ENCODE results near the gene FAM149B1. TPM values are rescaled to one million over a fixed set of nuclear protein-coding genes. Genes with fewer than 3 reads are reported as not detected.
A peak's percentile ranks its signal among the peaks of the same experiment; 100 is the strongest.

FAM149B1 gene
- total and polyA plus RNA-seq, 4 donors = 32.1 to 39.9 (median 38.2) TPM

GRCh38 chr10:73244866-73245477 is 77.1 kb downstream of the FAM149B1 start:
- H3K9me3 ChIP-seq (ENCODE audit: control insufficient read depth, insufficient read depth, low read length) = no peaks in the 10 kb centered on the region
- no peak for DNase-seq (ENCODE audit: low read depth in 4 of 6, low spot score in 6 of 6)
- no peak overlapping the region for H3K4me3 ChIP-seq (ENCODE audit: low read depth, low read length)
- H3K4me1 ChIP-seq (ENCODE audit: control insufficient read depth, insufficient read depth, low read length) = peaks cover 3% of the 10 kb centered on the region
- H3K27me3 ChIP-seq (ENCODE audit: control insufficient read depth, insufficient read depth, low read length) = no peaks in the 10 kb centered on the region
- WGBS (ENCODE audit: insufficient coverage) = 84% methylated on average over 5 of the region's 8 CpGs
- peaks cover 18% of the 10 kb centered on the region for H3K36me3 ChIP-seq (ENCODE audit: control insufficient read depth, insufficient read depth, low read length)
- no peak overlapping the region for H3K27ac ChIP-seq (ENCODE audit: low read depth, low read length)

GRCh38 chr10:73246322-73246645 is 78.4 kb downstream of the FAM149B1 start:
- H3K9me3 ChIP-seq (ENCODE audit: control insufficient read depth, insufficient read depth, low read length) = no peaks in the 10 kb centered on the region
- no peak for DNase-seq (ENCODE audit: low read depth in 4 of 6, low spot score in 6 of 6)
- peaks cover 18% of the 10 kb centered on the region for H3K36me3 ChIP-seq (ENCODE audit: control insufficient read depth, insufficient read depth, low read length)
- H3K4me3 ChIP-seq (ENCODE audit: low read depth, low read length) = peak overlapping the region; percentile 89
- H3K27me3 ChIP-seq (ENCODE audit: control insufficient read depth, insufficient read depth, low read length) = no peaks in the 10 kb centered on the region
- no CpG with 5 or more reads among the region's 8 CpGs for WGBS (ENCODE audit: insufficient coverage)
- peaks cover 5% of the 10 kb centered on the region for H3K4me1 ChIP-seq (ENCODE audit: control insufficient read depth, insufficient read depth, low read length)
- peak overlapping the region; percentile 78 for H3K27ac ChIP-seq (ENCODE audit: low read depth, low read length)

GRCh38 chr10:73246646-73247508 is 79.0 kb downstream of the FAM149B1 start, which contains the start of gene DNAJC9:
TSS of gene DNAJC9 (minus strand) at chr10:73247255. CDS start at chr10:73247189, 66 bp downstream.
- WGBS (ENCODE audit: insufficient coverage) = under 1% methylated on average over 78 of the region's 78 CpGs
- Histone ChIP-seq H3K9me3 (ENCODE audit: control insufficient read depth, insufficient read depth, low read length) (no peaks in the 10 kb centered on the region), H3K4me1 (ENCODE audit: control insufficient read depth, insufficient read depth, low read length) (peaks cover 11% of the 10 kb centered on the region), H3K27me3 (ENCODE audit: control insufficient read depth, insufficient read depth, low read length) (no peaks in the 10 kb centered on the region), H3K36me3 (ENCODE audit: control insufficient read depth, insufficient read depth, low read length) (peaks cover 23% of the 10 kb centered on the region), H3K27ac (ENCODE audit: low read depth, low read length) (peak within 1 kb of the TSS; percentile 78), H3K4me3 (ENCODE audit: low read depth, low read length) (peak within 1 kb of the TSS; percentile 89)
- peak; percentile 87 to 98 (median 92) for DNase-seq (ENCODE audit: low read depth in 4 of 6, low spot score in 6 of 6)

GRCh38 chr10:73247509-73248258 is 79.8 kb downstream of the FAM149B1 start:
- Histone ChIP-seq H3K4me1 (ENCODE audit: control insufficient read depth, insufficient read depth, low read length) (peaks cover 14% of the 10 kb centered on the region), H3K27me3 (ENCODE audit: control insufficient read depth, insufficient read depth, low read length) (no peaks in the 10 kb centered on the region), H3K4me3 (ENCODE audit: low read depth, low read length) (peak overlapping the region; percentile 89), H3K9me3 (ENCODE audit: control insufficient read depth, insufficient read depth, low read length) (no peaks in the 10 kb centered on the region), H3K27ac (ENCODE audit: low read depth, low read length) (peak overlapping the region; percentile 78), H3K36me3 (ENCODE audit: control insufficient read depth, insufficient read depth, low read length) (peaks cover 25% of the 10 kb centered on the region)
- 67% methylated on average over 1 of the region's 4 CpGs for WGBS (ENCODE audit: insufficient coverage)
- DNase-seq (ENCODE audit: low read depth in 4 of 6, low spot score in 6 of 6) = no peak

DNA sequence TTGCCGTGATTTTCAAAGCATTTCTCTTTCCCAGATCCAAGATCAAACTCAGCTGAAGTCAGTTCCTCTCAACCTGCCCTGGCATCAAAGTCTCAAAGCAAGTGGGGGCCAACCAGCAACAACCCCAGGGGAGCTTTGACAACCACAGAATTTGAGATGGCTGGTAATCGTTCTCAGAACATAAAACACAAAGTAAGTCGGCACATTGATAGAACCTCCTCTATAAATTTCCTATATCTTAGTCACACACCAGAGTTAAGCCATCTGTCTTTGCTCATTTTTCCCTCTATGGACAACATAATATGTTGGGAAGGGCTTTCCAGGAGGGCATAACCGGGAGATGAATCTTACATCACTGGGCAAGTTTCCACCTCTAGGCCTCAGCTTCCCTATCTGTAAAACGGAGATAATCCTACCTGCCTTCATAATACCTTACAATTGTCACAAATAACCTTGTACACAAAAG is 80.4 kb downstream of the FAM149B1 start:
- no peaks in the 10 kb centered on the region for H3K27me3 ChIP-seq (ENCODE audit: control insufficient read depth, insufficient read depth, low read length)
- H3K27ac ChIP-seq (ENCODE audit: low read depth, low read length) = no peak overlapping the region
- H3K4me1 ChIP-seq (ENCODE audit: control insufficient read depth, insufficient read depth, low read length) = peaks cover 14% of the 10 kb centered on the region
- DNase-seq (ENCODE audit: low read depth in 4 of 6, low spot score in 6 of 6) = no peak
- no peaks in the 10 kb centered on the region for H3K9me3 ChIP-seq (ENCODE audit: control insufficient read depth, insufficient read depth, low read length)
- 83% methylated on average over 3 of the region's 5 CpGs for WGBS (ENCODE audit: insufficient coverage)
- H3K36me3 ChIP-seq (ENCODE audit: control insufficient read depth, insufficient read depth, low read length) = peaks cover 25% of the 10 kb centered on the region
- no peak overlapping the region for H3K4me3 ChIP-seq (ENCODE audit: low read depth, low read length)

DNA sequence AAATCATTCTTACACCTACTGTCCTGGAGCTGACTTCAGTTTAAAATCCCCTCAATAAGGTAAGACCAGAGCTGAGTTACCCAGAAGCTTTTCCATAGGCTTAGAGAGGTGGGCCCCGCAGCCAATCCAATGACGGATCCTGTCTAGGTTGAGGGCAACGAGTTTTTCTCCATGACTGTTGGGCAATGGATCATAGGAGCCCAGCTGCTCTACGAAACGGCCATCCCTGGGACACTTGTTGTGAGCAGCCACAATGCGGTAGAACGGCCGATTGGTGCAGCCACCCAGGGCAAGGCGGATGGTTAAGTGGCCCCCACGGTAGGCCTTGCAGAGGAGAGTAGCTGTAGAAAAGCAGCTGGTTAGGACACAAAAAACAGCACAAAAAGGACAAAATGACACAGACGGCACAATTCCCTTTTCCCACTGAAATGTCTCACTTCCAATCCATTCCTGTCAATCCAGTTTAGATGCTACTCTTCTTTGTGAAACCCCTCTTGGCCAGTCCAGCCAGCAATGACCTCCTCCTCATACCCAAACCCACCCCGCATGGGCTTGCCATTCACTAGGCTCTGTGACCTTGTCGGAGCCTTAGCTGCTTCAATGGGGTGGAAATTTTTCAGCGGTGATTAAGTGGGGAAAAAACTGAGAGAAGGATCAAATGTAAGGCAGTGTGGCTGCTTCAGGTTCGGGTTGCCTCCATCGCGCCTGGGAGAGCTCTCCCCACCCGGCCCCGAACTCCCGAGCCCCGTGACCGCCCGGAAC is 83.9 kb downstream of the FAM149B1 start:
- no peaks in the 10 kb centered on the region for H3K9me3 ChIP-seq (ENCODE audit: control insufficient read depth, insufficient read depth, low read length)
- H3K36me3 ChIP-seq (ENCODE audit: control insufficient read depth, insufficient read depth, low read length) = peaks cover 21% of the 10 kb centered on the region
- H3K27me3 ChIP-seq (ENCODE audit: control insufficient read depth, insufficient read depth, low read length) = no peaks in the 10 kb centered on the region
- H3K4me1 ChIP-seq (ENCODE audit: control insufficient read depth, insufficient read depth, low read length) = peaks cover 10% of the 10 kb centered on the region
- WGBS (ENCODE audit: insufficient coverage) = 16% methylated on average over 22 of the region's 23 CpGs
- H3K27ac ChIP-seq (ENCODE audit: low read depth, low read length) = peak overlapping the region; percentile 94
- H3K4me3 ChIP-seq (ENCODE audit: low read depth, low read length) = peak overlapping the region; percentile 98
- no peak for DNase-seq (ENCODE audit: low read depth in 4 of 6, low spot score in 6 of 6)

GRCh38 chr10:73252445-73253224 is 84.7 kb downstream of the FAM149B1 start, which contains the start of gene MRPS16:
TSS of gene MRPS16 (minus strand) at chr10:73252644. CDS start at chr10:73252482, 162 bp downstream.
- H3K27ac ChIP-seq (ENCODE audit: low read depth, low read length) = peak within 1 kb of the TSS; percentile 94
- H3K4me3 ChIP-seq (ENCODE audit: low read depth, low read length) = peak within 1 kb of the TSS; percentile 98

GRCh38 chr10:73253225-73253555 is 85.3 kb downstream of the FAM149B1 start:
- no peaks in the 10 kb centered on the region for H3K27me3 ChIP-seq (ENCODE audit: control insufficient read depth, insufficient read depth, low read length)
- DNase-seq (ENCODE audit: low read depth in 4 of 6, low spot score in 6 of 6) = no peak
- peaks cover 10% of the 10 kb centered on the region for H3K4me1 ChIP-seq (ENCODE audit: control insufficient read depth, insufficient read depth, low read length)
- WGBS (ENCODE audit: insufficient coverage) = 0% methylated on average over 3 of the region's 4 CpGs
- peak overlapping the region; percentile 98 for H3K4me3 ChIP-seq (ENCODE audit: low read depth, low read length)
- peak overlapping the region; percentile 94 for H3K27ac ChIP-seq (ENCODE audit: low read depth, low read length)
- H3K9me3 ChIP-seq (ENCODE audit: control insufficient read depth, insufficient read depth, low read length) = no peaks in the 10 kb centered on the region
- peaks cover 21% of the 10 kb centered on the region for H3K36me3 ChIP-seq (ENCODE audit: control insufficient read depth, insufficient read depth, low read length)

More at GRCh38 chr10:73252445-73253224, 84.7 kb downstream of the FAM149B1 start, which contains the start of gene MRPS16:
- Histone ChIP-seq H3K27me3 (ENCODE audit: control insufficient read depth, insufficient read depth, low read length) (no peaks in the 10 kb centered on the region), H3K9me3 (ENCODE audit: control insufficient read depth, insufficient read depth, low read length) (no peaks in the 10 kb centered on the region), H3K36me3 (ENCODE audit: control insufficient read depth, insufficient read depth, low read length) (peaks cover 21% of the 10 kb centered on the region), H3K4me1 (ENCODE audit: control insufficient read depth, insufficient read depth, low read length) (peaks cover 10% of the 10 kb centered on the region)
- WGBS (ENCODE audit: insufficient coverage) = 0% methylated on average over 44 of the region's 51 CpGs
- peak; percentile 95 to 99 (median 97) for DNase-seq (ENCODE audit: low read depth in 4 of 6, low spot score in 6 of 6)
